ENCODE data around the gene MACIR.

The MACIR gene

GRCh38 chr5:103307470-103307869 is 48.9 kb downstream of the MACIR start:
- no peak overlapping the region for H3K27ac ChIP-seq (ENCODE audit: low read length)
- no peaks in the 10 kb centered on the region for H3K36me3 ChIP-seq (ENCODE audit: control insufficient read depth, insufficient read depth, low read length)
- no CpG with 5 or more reads among the region's 3 CpGs for WGBS (ENCODE audit: insufficient coverage, insufficient read length)
- H3K9me3 ChIP-seq (ENCODE audit: control insufficient read depth, insufficient read depth, low read length), result no peaks in the 10 kb centered on the region
- no peaks in the 10 kb centered on the region for H3K4me1 ChIP-seq (ENCODE audit: control insufficient read depth, insufficient read depth, low read length)
- DNase-seq (ENCODE audit: low read depth, low spot score), result no peak
- H3K27me3 ChIP-seq (ENCODE audit: control insufficient read depth, insufficient read depth, low read length), result no peaks in the 10 kb centered on the region
- H3K4me3 ChIP-seq (ENCODE audit: low read length), result no peak overlapping the region

DNA sequence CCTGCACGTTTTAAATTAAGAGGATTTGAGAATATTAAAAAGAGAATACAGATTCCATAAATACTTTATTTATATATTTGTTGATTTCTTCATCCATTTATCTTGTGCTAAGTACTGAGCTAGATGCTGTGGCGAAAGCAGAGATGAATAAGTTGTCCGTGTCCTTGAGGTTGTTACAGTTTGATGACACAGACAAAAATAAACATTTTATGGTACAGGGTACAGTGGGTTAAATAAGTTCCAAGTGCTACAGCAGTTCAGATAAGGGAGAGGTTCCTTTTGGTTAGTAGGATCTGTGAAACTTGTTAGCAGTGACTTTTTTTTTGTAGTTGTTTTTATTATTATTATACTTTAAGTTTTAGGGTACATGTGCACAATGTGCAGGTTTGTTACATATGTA is 50.2 kb downstream of the MACIR start:
- DNase-seq (ENCODE audit: low read depth, low spot score), result no peak
- Histone ChIP-seq H3K27me3 (ENCODE audit: control insufficient read depth, insufficient read depth, low read length) (no peaks in the 10 kb centered on the region), H3K4me3 (ENCODE audit: low read length) (no peak overlapping the region), H3K9me3 (ENCODE audit: control insufficient read depth, insufficient read depth, low read length) (no peaks in the 10 kb centered on the region), H3K27ac (ENCODE audit: low read length) (no peak overlapping the region), H3K36me3 (ENCODE audit: control insufficient read depth, insufficient read depth, low read length) (no peaks in the 10 kb centered on the region), H3K4me1 (ENCODE audit: control insufficient read depth, insufficient read depth, low read length) (no peaks in the 10 kb centered on the region)
- WGBS (ENCODE audit: insufficient coverage, insufficient read length), result no CpG with 5 or more reads among the region's 3 CpGs

DNA sequence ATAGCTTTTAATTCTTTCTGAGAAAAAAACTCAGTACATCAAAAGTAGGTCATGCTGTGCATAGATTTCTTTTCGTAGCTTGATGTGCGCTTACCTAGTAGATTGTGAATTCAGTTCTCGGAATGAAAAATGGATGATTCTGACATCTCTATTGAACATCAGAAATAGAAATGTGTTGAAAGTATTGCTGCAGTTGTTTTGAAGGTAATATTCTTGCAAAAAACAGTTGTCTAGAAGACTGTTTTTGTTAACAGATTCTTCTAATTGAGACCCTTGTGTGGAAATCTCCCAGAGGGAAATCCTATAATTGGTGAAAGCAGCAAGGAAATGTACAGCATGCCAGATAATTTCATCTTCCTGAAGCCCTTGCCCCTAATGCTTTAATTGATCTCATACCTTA is 54.5 kb downstream of the MACIR start:
- no peaks in the 10 kb centered on the region for H3K36me3 ChIP-seq (ENCODE audit: control insufficient read depth, insufficient read depth, low read length)
- DNase-seq (ENCODE audit: low read depth, low spot score), result no peak
- no peaks in the 10 kb centered on the region for H3K9me3 ChIP-seq (ENCODE audit: control insufficient read depth, insufficient read depth, low read length)
- no peaks in the 10 kb centered on the region for H3K4me1 ChIP-seq (ENCODE audit: control insufficient read depth, insufficient read depth, low read length)
- H3K27ac ChIP-seq (ENCODE audit: low read length), result no peak overlapping the region
- no peak overlapping the region for H3K4me3 ChIP-seq (ENCODE audit: low read length)
- no peaks in the 10 kb centered on the region for H3K27me3 ChIP-seq (ENCODE audit: control insufficient read depth, insufficient read depth, low read length)
- WGBS (ENCODE audit: insufficient coverage, insufficient read length), result no CpG with 5 or more reads among the region's 3 CpGs

DNA sequence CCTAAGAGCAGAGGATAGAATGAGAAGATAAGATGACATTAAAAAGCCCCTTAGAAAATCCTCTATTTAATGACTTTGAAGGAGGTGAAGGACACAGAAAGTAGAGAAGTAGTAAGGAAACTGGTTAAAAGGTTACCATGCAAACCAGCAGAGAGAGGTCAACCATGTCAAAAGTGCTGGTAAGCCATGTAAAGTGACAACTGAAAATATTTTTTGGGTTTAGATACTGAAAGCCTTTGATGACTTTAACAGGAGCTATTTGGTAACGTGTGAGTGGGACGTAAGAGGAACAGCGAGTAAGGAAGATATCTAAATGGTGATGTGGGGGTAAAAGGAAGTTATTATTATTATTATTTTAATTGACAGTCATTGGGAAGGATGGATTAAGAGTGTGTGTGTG is 56.9 kb downstream of the MACIR start:
- Histone ChIP-seq H3K4me3 (ENCODE audit: low read length) (no peak overlapping the region), H3K9me3 (ENCODE audit: control insufficient read depth, insufficient read depth, low read length) (no peaks in the 10 kb centered on the region), H3K36me3 (ENCODE audit: control insufficient read depth, insufficient read depth, low read length) (no peaks in the 10 kb centered on the region), H3K27ac (ENCODE audit: low read length) (no peak overlapping the region), H3K27me3 (ENCODE audit: control insufficient read depth, insufficient read depth, low read length) (no peaks in the 10 kb centered on the region), H3K4me1 (ENCODE audit: control insufficient read depth, insufficient read depth, low read length) (no peaks in the 10 kb centered on the region)
- DNase-seq (ENCODE audit: low read depth, low spot score), result no peak
- 100% methylated on average over 3 of the region's 3 CpGs for WGBS (ENCODE audit: insufficient coverage, insufficient read length)

GRCh38 chr5:103327451-103327850 is 68.9 kb downstream of the MACIR start:
- Histone ChIP-seq H3K27ac (ENCODE audit: low read length) (no peak overlapping the region), H3K4me1 (ENCODE audit: control insufficient read depth, insufficient read depth, low read length) (no peaks in the 10 kb centered on the region), H3K36me3 (ENCODE audit: control insufficient read depth, insufficient read depth, low read length) (no peaks in the 10 kb centered on the region), H3K4me3 (ENCODE audit: low read length) (no peak overlapping the region), H3K27me3 (ENCODE audit: control insufficient read depth, insufficient read depth, low read length) (no peaks in the 10 kb centered on the region), H3K9me3 (ENCODE audit: control insufficient read depth, insufficient read depth, low read length) (no peaks in the 10 kb centered on the region)
- no peak for DNase-seq (ENCODE audit: low read depth, low spot score)
- WGBS (ENCODE audit: insufficient coverage, insufficient read length), result no CpG with 5 or more reads among the region's 1 CpG

DNA sequence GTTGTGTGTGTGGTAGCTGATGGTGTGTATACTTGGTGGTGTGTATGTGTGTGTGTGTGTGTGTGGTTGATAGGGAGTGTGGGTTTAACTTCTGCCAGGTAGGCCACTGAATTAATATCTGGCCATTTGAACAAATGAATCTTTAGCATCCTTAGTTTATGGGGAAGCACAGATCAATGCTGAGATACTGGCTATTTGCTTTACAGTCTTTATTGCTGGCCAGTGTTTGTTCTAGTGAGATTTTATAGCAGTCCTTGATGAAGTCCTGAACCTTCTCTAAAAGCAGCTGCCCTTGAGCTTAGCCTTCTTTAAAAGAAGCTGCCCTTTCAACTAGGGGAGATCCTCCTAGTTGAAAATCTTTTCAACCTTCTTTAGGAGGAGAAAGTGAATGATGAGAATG is 69.3 kb downstream of the MACIR start:
- Histone ChIP-seq H3K4me1 (ENCODE audit: control insufficient read depth, insufficient read depth, low read length) (no peaks in the 10 kb centered on the region), H3K27me3 (ENCODE audit: control insufficient read depth, insufficient read depth, low read length) (no peaks in the 10 kb centered on the region), H3K36me3 (ENCODE audit: control insufficient read depth, insufficient read depth, low read length) (no peaks in the 10 kb centered on the region), H3K4me3 (ENCODE audit: low read length) (no peak overlapping the region), H3K9me3 (ENCODE audit: control insufficient read depth, insufficient read depth, low read length) (no peaks in the 10 kb centered on the region), H3K27ac (ENCODE audit: low read length) (no peak overlapping the region)
- no peak for DNase-seq (ENCODE audit: low read depth, low spot score)
